H9 (cell line): ENCODE data around the gene TRMT112. TPM values are rescaled to one million over a fixed set of nuclear protein-coding genes. Genes with fewer than 3 reads are reported as not detected.
A peak's percentile ranks its signal among the peaks of the same experiment; 100 is the strongest.

Source experiments
- DNase-seq: peaks from one replicate; pipeline ENCODE4 v3.0.0-alpha.2; 2017
- H2AFZ ChIP-seq: one replicate; pipeline ENCODE4 v1.6.1; 2013; ENCODE audit warnings: mild to moderate bottlenecking, low read length, control low read depth, moderate library complexity
- H2AK5ac ChIP-seq: 2 replicates; pipeline ENCODE4 v1.6.1; 2013; ENCODE audit warnings: low read length, control low read depth, mixed read lengths; ENCODE audit not compliant: insufficient read length
- H2BK120ac ChIP-seq: one replicate; pipeline ENCODE4 v1.6.1; 2013; ENCODE audit warnings: low read depth, mild to moderate bottlenecking, low read length, control low read depth, inconsistent platforms; ENCODE audit not compliant: poor library complexity, severe bottlenecking
- H2BK12ac ChIP-seq: 2 replicates; pipeline ENCODE4 v1.6.1; 2013; ENCODE audit warnings: low read length, control low read depth, mixed read lengths, low read depth; ENCODE audit not compliant: insufficient read length
- H2BK15ac ChIP-seq: 2 replicates; pipeline ENCODE4 v1.6.1; 2013; ENCODE audit warnings: low read depth, low read length, control low read depth
- H2BK20ac ChIP-seq: one replicate; pipeline ENCODE4 v1.6.1; 2013; ENCODE audit warnings: low read depth, mild to moderate bottlenecking, low read length, control low read depth, inconsistent platforms; ENCODE audit not compliant: poor library complexity, severe bottlenecking
- H2BK5ac ChIP-seq: 2 replicates; pipeline ENCODE4 v1.6.1; 2013; ENCODE audit warnings: low read length, control low read depth, mixed read lengths; ENCODE audit not compliant: insufficient read length
- H3K14ac ChIP-seq: 2 replicates; pipeline ENCODE4 v1.6.1; 2013; ENCODE audit warnings: low read length, control low read depth; ENCODE audit not compliant: insufficient read depth
- H3K18ac ChIP-seq: 2 replicates; pipeline ENCODE4 v1.6.1; 2013; ENCODE audit warnings: low read depth, mild to moderate bottlenecking, mixed read lengths, low read length, control low read depth; ENCODE audit not compliant: insufficient read length
- H3K23ac ChIP-seq: 2 replicates; pipeline ENCODE4 v1.6.1; 2013; ENCODE audit warnings: low read length, control low read depth, mixed read lengths, low read depth; ENCODE audit not compliant: insufficient read length
- H3K23me2 ChIP-seq: 2 replicates; pipeline ENCODE4 v1.6.1; 2013; ENCODE audit warnings: low read depth, mild to moderate bottlenecking, mixed read lengths, low read length, control low read depth; ENCODE audit not compliant: insufficient read length, poor library complexity, severe bottlenecking
- H3K27ac ChIP-seq: 2 replicates; pipeline ENCODE4 v1.5.1; 2013; ENCODE audit warnings: low read length, control low read depth, mixed read lengths, low read depth; ENCODE audit not compliant: insufficient read length
- H3K27me3 ChIP-seq: 2 replicates; pipeline ENCODE4 v1.6.1; 2013; ENCODE audit warnings: low read length, control low read depth, inconsistent platforms; ENCODE audit not compliant: insufficient read depth
- H3K4ac ChIP-seq: 2 replicates; pipeline ENCODE4 v1.6.1; 2013; ENCODE audit warnings: low read depth, mild to moderate bottlenecking, control low read depth, inconsistent platforms, low read length, moderate library complexity
- H3K4me1 ChIP-seq: 2 replicates; pipeline ENCODE4 v1.6.1; 2013; ENCODE audit warnings: low read length, control low read depth, inconsistent platforms; ENCODE audit not compliant: insufficient read depth
- H3K4me2 ChIP-seq: 2 replicates; pipeline ENCODE4 v1.6.1; 2013; ENCODE audit warnings: low read length, control low read depth, mixed read lengths; ENCODE audit not compliant: insufficient read length, insufficient read depth
- H3K56ac ChIP-seq: 2 replicates; pipeline ENCODE4 v1.6.1; 2013; ENCODE audit warnings: low read depth, mild to moderate bottlenecking, mixed read lengths, low read length, control low read depth; ENCODE audit not compliant: insufficient read length
- H3K79me1 ChIP-seq: 2 replicates; pipeline ENCODE4 v1.6.1; 2013; ENCODE audit warnings: low read depth, mild to moderate bottlenecking, moderate library complexity, low read length, control low read depth, inconsistent platforms; ENCODE audit not compliant: insufficient read depth, poor library complexity, severe bottlenecking
- H3K79me2 ChIP-seq: 2 replicates; pipeline ENCODE4 v1.6.1; 2013; ENCODE audit warnings: low read length, control low read depth, inconsistent platforms; ENCODE audit not compliant: insufficient read depth
- H3K9ac ChIP-seq: 2 replicates; pipeline ENCODE4 v1.6.1; 2013; ENCODE audit warnings: low read length, control low read depth, mixed read lengths; ENCODE audit not compliant: insufficient read length; ENCODE audit errors: extremely low read depth
- H3K9me3 ChIP-seq: one replicate; pipeline ENCODE4 v1.6.1; 2013; ENCODE audit warnings: low read depth, low read length, inconsistent platforms; ENCODE audit not compliant: control insufficient read depth
- H3T11ph ChIP-seq: one replicate; pipeline ENCODE4 v1.6.1; 2013; ENCODE audit warnings: mild to moderate bottlenecking, low read length, control low read depth, inconsistent platforms
- H4K20me1 ChIP-seq: one replicate; pipeline ENCODE4 v1.6.1; 2013; ENCODE audit not compliant: control insufficient read depth, insufficient read length, insufficient read depth
- H4K5ac ChIP-seq: 2 replicates; pipeline ENCODE4 v1.6.1; 2013; ENCODE audit warnings: low read depth, mild to moderate bottlenecking, mixed read lengths, low read length, control low read depth; ENCODE audit not compliant: insufficient read length
- H4K8ac ChIP-seq: replicated peaks from 2 replicates; pipeline ENCODE4 v1.6.1; 2013; ENCODE audit warnings: low read length, control low read depth, mixed read lengths, low read depth; ENCODE audit not compliant: insufficient read length
- H4K91ac ChIP-seq: 2 replicates; pipeline ENCODE4 v1.6.1; 2013; ENCODE audit warnings: low read depth, mild to moderate bottlenecking, moderate library complexity, mixed read lengths, low read length, control low read depth; ENCODE audit not compliant: insufficient read length
- H3K27ac Mint-ChIP-seq, 3 experiments: 2 replicates in 2 of 3; 3 replicates in 1 of 3; pipeline ENCODE4 v1.8.0; 2020 to 2021; ENCODE audit warnings: mixed read lengths in 3 of 3, mild to moderate bottlenecking in 1 of 3, moderate library complexity in 1 of 3
- H3K27me3 Mint-ChIP-seq: 2 replicates; pipeline ENCODE4 v1.8.0; 2021; ENCODE audit warnings: low read depth, mild to moderate bottlenecking, moderate library complexity, mixed read lengths
- H3K36me3 Mint-ChIP-seq, 3 experiments: 2 replicates in 2 of 3; 3 replicates in 1 of 3; pipeline ENCODE4 v1.8.0; 2020 to 2021; ENCODE audit warnings: low read depth in 3 of 3, mixed read lengths in 3 of 3; ENCODE audit not compliant: insufficient read depth in 1 of 3
- H3K4me1 Mint-ChIP-seq, 2 experiments: 2 replicates each; pipeline ENCODE4 v1.8.0; 2020; ENCODE audit warnings: mixed read lengths in 2 of 2
- H3K4me3 Mint-ChIP-seq, 2 experiments: 2 replicates in 1 of 2; 3 replicates in 1 of 2; pipeline ENCODE4 v1.8.0; 2020 to 2021; ENCODE audit warnings: mild to moderate bottlenecking in 2 of 2, mixed read lengths in 2 of 2, moderate library complexity in 1 of 2
- H3K9me3 Mint-ChIP-seq, 2 experiments: 2 replicates in 1 of 2; 3 replicates in 1 of 2; pipeline ENCODE4 v1.8.0; 2020; ENCODE audit warnings: mild to moderate bottlenecking in 2 of 2, mixed read lengths in 2 of 2, moderate library complexity in 1 of 2
- WGBS: extraction: QIAGEN DNeasy Blood & Tissue Kit; methylation state at CpG from one replicate; pipeline ENCODE4 v1.1.7; 2013; ENCODE audit warnings: missing lambda C conversion rate, low lambda C conversion rate, mixed read lengths; ENCODE audit not compliant: insufficient read length; ENCODE audit errors: extremely low coverage; 5-methylcytosine and 5-hydroxymethylcytosine counted together
- total RNA-seq: library from RNA; stranded (reverse); gene quantifications from 2 replicates; pipeline ENCODE4 v1.2.1, GENCODE V29; 2021
- TF ChIP-seq, protein P1 (sequence below): fragments of 200-600 bp; sonication (generic); conservative IDR thresholded peaks from 3 replicates; pipeline ENCODE4 v1.8.0; 2021; ENCODE audit warnings: antibody characterized with exemption, mild to moderate bottlenecking

The TRMT112 gene
- total RNA-seq, 1 experiment from 2014 or later = 315 TPM

DNA sequence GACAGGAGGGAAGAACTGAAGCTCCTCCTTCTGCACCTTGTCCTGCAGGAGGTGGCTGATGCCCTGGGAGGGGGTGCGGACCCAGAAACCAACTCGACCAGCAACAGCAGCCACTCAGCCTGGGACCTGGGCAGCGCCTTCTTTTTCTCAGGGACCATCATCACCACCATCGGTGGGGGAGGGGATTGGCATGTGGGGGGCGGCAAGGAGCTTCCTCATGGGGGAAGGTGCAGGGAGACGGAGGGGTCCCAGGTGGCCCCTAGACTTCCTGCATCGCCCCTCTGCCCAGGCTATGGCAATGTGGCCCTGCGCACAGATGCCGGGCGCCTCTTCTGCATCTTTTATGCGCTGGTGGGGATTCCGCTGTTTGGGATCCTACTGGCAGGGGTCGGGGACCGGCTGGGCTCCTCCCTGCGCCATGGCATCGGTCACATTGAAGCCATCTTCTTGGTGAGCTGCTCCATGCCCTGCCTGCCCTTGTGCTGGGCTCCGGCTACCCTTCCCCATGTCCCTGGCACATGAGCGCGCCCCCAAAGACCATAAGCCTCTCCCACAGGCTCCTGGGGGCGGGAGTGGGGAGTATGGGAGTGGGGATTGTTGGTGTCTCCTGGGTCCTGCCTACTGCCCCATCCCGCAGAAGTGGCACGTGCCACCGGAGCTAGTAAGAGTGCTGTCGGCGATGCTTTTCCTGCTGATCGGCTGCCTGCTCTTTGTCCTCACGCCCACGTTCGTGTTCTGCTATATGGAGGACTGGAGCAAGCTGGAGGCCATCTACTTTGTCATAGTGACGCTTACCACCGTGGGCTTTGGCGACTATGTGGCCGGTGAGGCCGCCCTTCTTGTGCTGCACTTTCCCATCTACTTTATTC is 20.3 kb downstream of the TRMT112 start:
- Histone ChIP-seq H3T11ph (no peak overlapping the region), H3K4ac (no peak overlapping the region), H3K18ac (no peak overlapping the region), H2BK20ac (no peak overlapping the region), H3K56ac (no peak overlapping the region), H3K14ac (no peak overlapping the region), H3K79me2 (no peaks in the 10 kb centered on the region), H3K4me2 (peak overlapping the region; percentile 2), H2BK5ac (no peak overlapping the region), H2BK120ac (no peak overlapping the region), H3K79me1 (no peaks in the 10 kb centered on the region), H3K27ac (no peak overlapping the region), H2AK5ac (no peak overlapping the region), H3K9me3 (no peaks in the 10 kb centered on the region), H3K9ac (no peak overlapping the region), H4K91ac (no peak overlapping the region), H3K23ac (no peak overlapping the region), H2BK15ac (no peak overlapping the region), H2AFZ (no peak overlapping the region), H3K23me2 (peaks cover 15% of the 10 kb centered on the region), H3K27me3 (peaks cover 82% of the 10 kb centered on the region), H3K4me1 (no peaks in the 10 kb centered on the region), H4K5ac (no peak overlapping the region), H4K8ac (no peak overlapping the region), H2BK12ac (no peak overlapping the region), H4K20me1 (no peaks in the 10 kb centered on the region)
- peaks cover 0 to 3% of the 10 kb centered on the region in 2 experiments; a peak in 2 of 5 replicates for H3K9me3 Mint-ChIP-seq
- H3K27me3 Mint-ChIP-seq = peaks cover 99% of the 10 kb centered on the region
- H3K4me3 Mint-ChIP-seq = peak overlapping the region in 1 of 2 experiments; percentile 50; a peak in 1 of 5 replicates
- TF ChIP-seq, protein P1, sequence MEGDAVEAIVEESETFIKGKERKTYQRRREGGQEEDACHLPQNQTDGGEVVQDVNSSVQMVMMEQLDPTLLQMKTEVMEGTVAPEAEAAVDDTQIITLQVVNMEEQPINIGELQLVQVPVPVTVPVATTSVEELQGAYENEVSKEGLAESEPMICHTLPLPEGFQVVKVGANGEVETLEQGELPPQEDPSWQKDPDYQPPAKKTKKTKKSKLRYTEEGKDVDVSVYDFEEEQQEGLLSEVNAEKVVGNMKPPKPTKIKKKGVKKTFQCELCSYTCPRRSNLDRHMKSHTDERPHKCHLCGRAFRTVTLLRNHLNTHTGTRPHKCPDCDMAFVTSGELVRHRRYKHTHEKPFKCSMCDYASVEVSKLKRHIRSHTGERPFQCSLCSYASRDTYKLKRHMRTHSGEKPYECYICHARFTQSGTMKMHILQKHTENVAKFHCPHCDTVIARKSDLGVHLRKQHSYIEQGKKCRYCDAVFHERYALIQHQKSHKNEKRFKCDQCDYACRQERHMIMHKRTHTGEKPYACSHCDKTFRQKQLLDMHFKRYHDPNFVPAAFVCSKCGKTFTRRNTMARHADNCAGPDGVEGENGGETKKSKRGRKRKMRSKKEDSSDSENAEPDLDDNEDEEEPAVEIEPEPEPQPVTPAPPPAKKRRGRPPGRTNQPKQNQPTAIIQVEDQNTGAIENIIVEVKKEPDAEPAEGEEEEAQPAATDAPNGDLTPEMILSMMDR = no peak
- H3K27ac Mint-ChIP-seq = no peak overlapping the region
- WGBS = no CpG with 5 or more reads among the region's 34 CpGs
- peaks cover 0 to 2% (median 0%) of the 10 kb centered on the region in 3 experiments; a peak in 2 of 7 replicates for H3K36me3 Mint-ChIP-seq
- H3K4me1 Mint-ChIP-seq = peaks cover 8 to 25% of the 10 kb centered on the region in 2 experiments; a peak in 3 of 4 replicates
- no peak for DNase-seq
